ENCODE measurements around the gene KLHDC2.
"Not testable (repeated sequence)": the region's sequence is repeated elsewhere in the genome, so short reads cannot be mapped to it uniquely, and the experiment has no call there.

KLHDC2 gene

GRCh38 chr14:49767571-49768300, at the start of gene KLHDC2:
Gene KLHDC2, plus strand, starts transcription at chr14:49768153. Its CDS starts 316 bp downstream, at chr14:49768469.
- peak; percentile 76 to 92 (median 82) for DNase-seq

GRCh38 chr14:49720744-49721143, 47.2 kb upstream of the KLHDC2 start:
- DNase-seq: no peak

DNA sequence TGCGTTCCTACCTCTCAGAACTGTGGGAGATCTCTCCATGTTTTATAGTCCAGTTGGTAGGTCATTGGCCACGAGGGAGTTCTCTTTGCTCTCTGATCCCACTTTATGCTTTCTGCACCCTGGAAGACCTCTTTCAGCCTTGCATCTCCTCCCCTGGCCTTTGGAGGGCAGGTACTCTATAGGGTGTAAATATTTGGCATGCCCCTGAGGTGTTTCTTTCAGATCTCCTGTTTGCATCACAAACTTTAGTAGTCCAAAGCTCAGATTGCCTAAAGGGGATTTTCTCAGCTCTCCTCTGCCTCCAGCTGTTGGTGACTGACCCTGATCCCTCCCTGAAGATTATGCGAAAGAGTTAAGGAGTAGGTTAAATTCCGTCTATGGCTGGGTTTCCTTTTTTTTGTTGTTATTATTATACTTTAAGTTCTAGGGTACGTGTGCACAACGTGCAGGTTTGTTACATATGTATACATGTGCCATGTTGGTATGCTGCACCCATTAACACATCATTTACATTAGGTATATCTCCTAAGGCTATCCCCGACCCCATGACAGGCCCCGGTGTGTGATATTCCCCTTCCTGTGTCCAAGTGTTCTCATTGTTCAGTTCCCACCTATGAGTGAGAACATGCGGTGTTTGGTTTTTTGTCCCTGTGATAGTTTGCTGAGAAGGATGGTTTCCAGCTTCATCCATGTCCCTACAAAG, 46.1 kb upstream of the KLHDC2 start:
- DNase-seq: not testable (repeated sequence)

GRCh38 chr14:49727171-49727570, 40.8 kb upstream of the KLHDC2 start:
- DNase-seq: no peak

DNA sequence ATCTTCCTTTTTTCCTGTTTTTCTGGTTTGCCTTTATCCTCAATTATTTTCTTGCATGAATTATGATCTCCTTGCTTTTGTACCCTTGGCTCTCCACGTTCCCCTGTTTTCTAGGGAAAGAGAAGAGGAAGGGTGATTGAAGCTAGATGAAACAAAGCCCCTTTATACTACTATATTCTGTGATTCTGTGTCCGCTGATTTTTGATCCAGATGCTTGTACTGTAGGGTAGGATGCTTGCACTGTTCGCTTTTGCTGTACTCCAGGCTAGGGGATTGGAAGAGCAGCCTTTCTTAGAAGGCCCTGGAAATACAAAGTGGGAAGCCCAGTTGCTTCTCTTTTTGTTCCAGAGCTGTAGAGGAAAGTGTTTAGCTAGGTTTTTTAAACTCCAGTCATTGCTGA, 35.1 kb upstream of the KLHDC2 start:
- no peak for DNase-seq

GRCh38 chr14:49733836-49734235, 34.1 kb upstream of the KLHDC2 start:
- no peak for DNase-seq

DNA sequence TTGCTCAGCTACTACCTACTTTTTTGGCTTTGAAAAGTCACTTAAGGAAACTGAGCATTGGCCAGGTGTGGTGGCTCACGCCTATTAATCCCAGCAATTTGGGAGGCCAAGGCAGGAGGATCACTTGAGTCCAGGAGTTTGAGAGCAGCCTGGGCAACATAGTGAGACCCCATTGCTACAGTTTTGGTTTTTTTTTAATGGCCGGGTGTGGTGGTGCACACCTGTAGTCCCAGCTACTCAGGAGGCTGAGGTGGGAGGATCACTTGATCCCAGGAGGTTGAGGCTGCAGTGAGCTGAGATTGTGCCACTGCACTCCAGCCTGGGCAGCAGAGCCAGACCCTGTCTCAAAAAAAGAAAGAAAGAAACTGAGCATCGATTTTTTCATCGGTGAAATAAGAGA, 32.3 kb upstream of the KLHDC2 start:
- DNase-seq: not testable (repeated sequence)

DNA sequence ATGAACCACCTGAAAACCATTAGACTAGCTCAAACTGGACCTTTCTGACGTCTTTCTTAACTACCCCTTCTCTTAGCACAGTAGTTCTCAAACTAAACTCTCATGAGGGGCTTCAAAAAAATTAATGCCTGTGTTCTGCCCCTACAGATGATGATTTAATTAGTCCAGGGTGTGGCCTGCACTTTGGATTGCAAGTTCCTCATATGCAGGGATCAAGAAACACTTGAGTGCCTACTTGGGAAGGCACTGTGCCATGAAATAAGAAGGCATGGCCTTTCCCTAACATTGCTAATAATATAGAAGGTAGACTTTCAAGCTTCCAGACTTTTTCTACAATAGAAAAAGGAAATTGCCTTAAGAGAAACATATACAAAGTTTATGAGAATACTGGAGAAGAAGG, 22.8 kb upstream of the KLHDC2 start:
- no peak for DNase-seq

DNA sequence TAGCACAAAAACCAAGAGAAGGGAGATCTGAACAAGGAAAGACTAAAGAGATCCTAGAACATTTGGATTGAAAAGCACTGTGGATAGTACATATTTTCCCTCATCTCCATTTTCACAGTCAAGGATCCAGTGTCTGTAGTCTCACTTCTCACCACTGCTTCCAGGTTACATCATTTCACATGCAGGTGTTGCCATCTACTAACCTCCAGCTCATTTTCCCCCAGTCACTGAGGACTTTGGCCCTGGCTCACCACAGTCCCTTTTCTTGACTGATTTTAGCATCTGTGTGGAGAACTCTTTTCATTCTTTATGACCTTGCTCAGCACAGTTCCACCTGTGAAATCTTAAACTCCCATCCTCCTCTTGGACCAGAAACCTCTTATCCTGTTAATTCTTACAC, 21.5 kb upstream of the KLHDC2 start:
- DNase-seq: not testable (repeated sequence)

- no peak for DNase-seq
Measured at GRCh38 chr14:49754570-49755097, 13.3 kb upstream of the KLHDC2 start.

- DNase-seq: no peak
Measured at GRCh38 chr14:49755378-49755777, 12.6 kb upstream of the KLHDC2 start.

DNA sequence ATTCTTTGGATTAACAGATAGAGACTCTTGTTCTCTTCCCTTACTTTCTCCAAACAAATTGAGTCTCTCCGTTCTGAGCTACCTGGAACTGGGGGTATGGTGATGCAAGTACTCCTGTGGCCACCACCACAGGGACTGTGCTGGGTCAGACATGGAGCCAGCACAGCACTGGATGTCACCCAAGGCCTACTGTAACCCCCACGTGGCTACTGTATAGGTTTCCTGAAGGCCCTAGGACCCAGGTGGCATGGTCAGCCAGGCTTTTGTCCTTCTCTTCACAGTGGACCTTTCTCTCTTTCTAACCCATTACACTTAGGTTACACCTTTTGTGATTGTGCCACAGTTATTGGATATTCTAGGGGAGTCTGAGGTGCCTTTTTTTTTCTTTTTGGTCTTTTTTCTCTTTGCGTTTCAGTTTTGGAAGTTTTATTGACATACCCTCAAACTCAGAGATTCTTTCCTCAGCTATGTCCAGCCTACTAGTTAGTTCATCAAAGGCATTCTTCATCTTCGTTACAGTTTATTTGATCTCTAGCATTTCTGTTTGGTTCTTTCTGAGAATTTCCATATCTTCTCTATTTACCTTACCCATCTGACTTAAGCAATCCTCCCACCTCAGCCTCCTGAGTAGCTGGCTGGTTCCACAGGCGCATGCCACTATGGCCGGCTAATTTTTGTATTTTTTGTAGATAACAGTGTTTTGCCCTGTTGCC, 6.0 kb upstream of the KLHDC2 start:
- DNase-seq: no peak

- DNase-seq: no peak
Measured at GRCh38 chr14:49766839-49767238, 1.1 kb upstream of the KLHDC2 start.

DNA sequence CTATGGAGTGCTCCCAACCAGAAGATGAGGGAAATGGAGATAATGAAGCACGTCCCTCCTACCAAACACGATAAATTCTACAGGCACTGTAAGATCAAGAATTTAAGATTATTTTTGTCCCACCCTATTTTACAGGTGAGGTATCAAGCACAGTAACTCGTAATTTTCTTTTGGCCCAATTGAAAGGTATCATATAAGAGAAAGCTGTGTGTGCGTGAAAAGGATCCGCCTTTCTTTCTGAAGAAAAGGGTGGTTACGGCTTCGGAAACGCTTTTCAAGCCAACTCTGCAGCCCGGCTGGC, 733 bp upstream of the KLHDC2 start:
- DNase-seq: no peak

DNA sequence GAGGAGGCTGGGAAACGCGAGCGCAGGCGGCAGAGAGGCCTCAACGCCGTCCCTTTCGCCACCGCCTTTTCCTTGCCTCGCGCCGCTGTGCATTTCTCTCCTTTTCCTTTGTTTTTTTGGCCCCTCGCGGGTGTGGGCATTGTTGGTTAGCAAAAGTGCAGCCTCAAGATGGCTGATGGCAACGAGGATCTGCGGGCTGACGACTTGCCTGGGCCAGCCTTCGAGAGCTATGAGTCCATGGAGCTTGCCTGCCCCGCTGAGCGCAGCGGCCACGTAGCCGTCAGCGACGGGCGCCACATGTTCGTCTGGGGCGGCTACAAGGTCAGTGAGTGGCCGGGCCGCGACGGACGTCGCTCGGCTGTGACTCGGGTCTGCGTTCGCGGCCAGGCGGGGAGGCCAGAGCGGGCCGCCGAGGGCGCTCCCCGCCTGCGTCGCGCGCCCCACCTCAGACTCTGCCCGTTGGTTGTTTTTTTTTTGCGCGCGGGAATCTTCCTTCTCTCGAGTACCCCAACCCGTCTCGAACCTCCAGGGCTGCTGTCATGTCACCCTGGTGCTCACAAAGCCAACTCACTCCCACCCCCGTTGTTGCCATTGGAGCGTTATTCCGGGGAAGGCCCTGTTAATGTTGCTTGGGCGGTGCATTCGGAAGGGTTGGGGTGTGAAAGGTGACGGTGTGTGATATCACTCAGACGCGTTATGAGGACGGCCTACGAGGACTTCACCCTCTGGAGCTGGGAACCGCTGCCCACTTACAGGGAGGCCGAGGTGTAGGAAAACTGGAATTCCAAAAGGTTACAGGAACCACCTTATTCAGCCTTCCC, 558 bp downstream of the KLHDC2 start:
- DNase-seq: peak; percentile 61 to 83 (median 67)

GRCh38 chr14:49769171-49769570, 1.2 kb downstream of the KLHDC2 start:
- no peak for DNase-seq

DNA sequence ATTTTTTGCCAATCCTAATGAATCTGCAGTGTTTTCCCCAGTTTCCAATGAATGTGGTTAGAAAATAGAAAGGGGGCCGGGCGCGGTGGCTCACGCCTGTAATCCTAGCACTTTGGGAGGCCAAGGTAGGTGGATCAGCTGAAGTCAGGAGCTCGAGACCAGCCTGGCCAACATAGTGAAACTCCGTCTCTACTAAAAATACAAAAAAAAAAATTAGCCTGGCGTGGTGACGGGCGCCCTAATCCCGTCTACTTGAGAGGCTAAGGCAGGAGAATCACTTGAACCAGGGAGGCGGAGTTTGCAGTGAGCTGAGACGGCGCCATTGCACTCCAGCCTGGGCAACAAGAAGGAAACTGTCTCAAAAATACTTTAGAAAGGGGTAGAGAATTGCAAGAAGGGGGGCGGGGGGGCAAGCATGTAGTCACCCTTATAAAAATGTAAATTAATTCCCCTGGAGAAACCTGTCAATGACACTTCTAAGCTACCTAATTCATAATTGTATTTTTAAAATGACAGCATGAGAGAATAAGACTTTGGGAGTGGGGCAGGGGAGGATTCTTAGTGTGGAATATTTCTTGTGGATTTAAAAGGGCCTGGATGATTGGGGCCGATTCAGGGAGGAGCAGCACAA, 1.7 kb downstream of the KLHDC2 start:
- no peak for DNase-seq

DNA sequence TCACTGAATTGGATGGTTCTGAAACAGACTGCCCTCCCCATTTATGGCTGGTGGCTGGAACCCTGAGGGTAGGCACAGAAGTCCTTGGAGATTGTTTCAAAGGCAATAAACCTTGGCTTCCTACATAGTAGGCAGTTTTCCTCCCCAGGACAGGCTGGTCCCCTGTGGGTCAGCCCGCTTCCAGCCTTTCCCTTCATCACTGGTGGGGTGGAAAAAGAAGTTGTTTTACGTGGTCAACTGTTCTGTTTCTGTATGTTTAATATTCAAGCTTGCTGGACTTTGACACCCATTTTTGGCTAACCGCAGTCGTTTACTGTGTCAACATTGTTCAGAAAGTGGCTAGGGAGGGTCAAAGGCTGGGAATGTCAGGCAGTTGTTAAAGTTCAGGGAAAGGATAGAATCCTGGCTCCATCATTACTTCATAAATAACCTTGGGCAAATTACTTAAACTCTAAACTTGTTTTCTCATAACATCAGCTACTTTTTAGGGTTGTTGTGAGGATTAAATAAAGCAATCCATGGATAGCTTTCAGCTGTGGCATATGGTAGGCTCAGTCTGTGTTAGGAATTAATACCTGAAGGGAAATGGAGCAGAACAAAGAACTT, 2.4 kb downstream of the KLHDC2 start:
- no peak for DNase-seq

- not testable (repeated sequence) for DNase-seq
Measured at GRCh38 chr14:49771691-49772090, 3.7 kb downstream of the KLHDC2 start.

DNA sequence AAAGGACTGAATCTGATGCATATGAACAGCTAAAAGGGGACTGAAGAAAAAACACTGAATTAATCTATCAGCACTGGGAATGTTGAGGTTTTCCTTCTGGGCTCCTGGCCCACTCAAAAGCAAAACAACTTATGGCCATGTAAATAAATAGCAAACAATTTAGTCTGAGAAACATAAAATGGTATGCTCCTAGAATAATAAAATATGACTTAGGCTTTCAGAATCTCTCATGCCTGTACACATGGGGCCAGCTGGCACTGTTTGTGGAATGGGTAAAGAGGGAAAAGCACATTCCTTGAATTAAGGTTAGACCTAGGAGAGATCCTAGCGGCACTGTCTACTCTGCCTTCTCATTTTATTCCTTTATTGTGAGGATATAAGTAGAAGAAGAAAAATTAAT, 6.2 kb downstream of the KLHDC2 start:
- DNase-seq: no peak

DNA sequence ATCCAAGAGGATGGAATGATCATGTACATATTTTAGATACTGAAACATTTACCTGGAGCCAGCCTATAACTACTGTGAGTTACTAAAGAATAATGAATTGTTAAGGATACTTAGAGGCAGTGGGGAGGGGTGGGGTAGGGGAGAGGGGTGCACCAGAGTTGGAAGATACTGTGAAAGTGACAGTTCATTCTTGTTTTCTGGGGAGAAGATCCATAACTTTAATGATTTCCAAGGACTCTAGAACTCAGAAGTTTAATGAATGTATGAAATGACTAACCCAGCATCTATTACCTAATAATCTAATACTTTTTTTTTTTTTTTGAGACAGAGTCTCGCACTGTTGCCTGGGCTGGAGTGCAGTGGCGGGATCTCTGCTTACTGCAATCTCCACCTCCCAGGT, 10.5 kb downstream of the KLHDC2 start:
- no peak for DNase-seq

DNA sequence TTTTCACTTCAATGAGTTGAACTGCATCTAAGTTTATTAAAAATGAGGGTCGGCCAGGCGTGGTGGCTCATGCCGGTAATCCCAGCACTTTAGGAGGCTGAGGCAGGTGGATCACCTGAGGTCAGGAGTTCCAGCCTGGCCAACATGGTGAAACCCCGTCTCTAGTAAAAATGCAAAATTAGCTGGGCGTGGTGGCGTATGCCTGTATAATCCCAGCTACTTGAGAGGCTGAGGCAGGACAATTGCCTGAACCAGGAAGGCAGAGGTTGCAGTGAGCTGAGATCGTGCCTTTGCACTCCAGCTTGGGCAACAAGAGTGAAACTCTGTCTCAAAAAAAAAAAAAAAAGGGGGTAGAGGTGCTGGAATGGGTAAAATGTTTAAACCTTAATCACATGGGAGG, 13.1 kb downstream of the KLHDC2 start:
- not testable (repeated sequence) for DNase-seq

All from stimulated activated naive CD4-positive, alpha-beta T cell (primary cell).